CD14-positive monocyte (primary cell): ENCODE measurements around the gene DPYD. TPM values are rescaled to one million over a fixed set of nuclear protein-coding genes. Genes with fewer than 3 reads are reported as not detected.

Experiments
- DNase-seq, 3 donors: peaks; one replicate each; pipeline ENCODE4 v3.0.0-alpha.2; 2011 to 2022
- H2AFZ ChIP-seq: 2 replicates; pipeline ENCODE4 v1.6.0; 2012; ENCODE audit warnings: mild to moderate bottlenecking, low read depth, low read length, inconsistent platforms; ENCODE audit not compliant: insufficient read depth, poor library complexity, severe bottlenecking
- H3K27ac ChIP-seq, 2 donors: 1 replicate in 1 of 2; 2 replicates in 1 of 2; pipeline ENCODE4 v1.5.1; 2012 to 2013; ENCODE audit warnings: low read length in 2 of 2, control low read depth in 1 of 2, inconsistent platforms in 1 of 2, low read depth in 1 of 2, mild to moderate bottlenecking in 1 of 2
- H3K27me3 ChIP-seq, 2 donors: one replicate each; pipeline versions ENCODE4 v1.6.0 to v1.6.1; 2011 to 2013; ENCODE audit warnings: low read length in 2 of 2; ENCODE audit not compliant: control insufficient read depth in 2 of 2, insufficient read depth in 2 of 2
- H3K36me3 ChIP-seq, 2 donors: replicated peaks in 1 of 2; 1 replicate in 1 of 2; 2 replicates in 1 of 2; pipeline versions ENCODE4 v1.5.1 to v1.6.1; 2012 to 2013; ENCODE audit warnings: low read length in 2 of 2, control low read depth in 1 of 2, inconsistent platforms in 1 of 2, mild to moderate bottlenecking in 1 of 2; ENCODE audit not compliant: insufficient read depth in 2 of 2, control insufficient read depth in 1 of 2
- H3K4me1 ChIP-seq, 2 donors: 1 replicate in 1 of 2; 2 replicates in 1 of 2; pipeline versions ENCODE4 v1.5.1 to v1.6.1; 2012 to 2013; ENCODE audit warnings: low read length in 2 of 2, control low read depth in 1 of 2, inconsistent platforms in 1 of 2, mild to moderate bottlenecking in 1 of 2, moderate library complexity in 1 of 2; ENCODE audit not compliant: insufficient read depth in 2 of 2, control insufficient read depth in 1 of 2
- H3K4me2 ChIP-seq: replicated peaks from 2 replicates; pipeline ENCODE3; 2012; ENCODE audit warnings: low read length, moderate library complexity, mild to moderate bottlenecking; ENCODE audit not compliant: poor library complexity, severe bottlenecking; ENCODE audit errors: extremely low read depth
- H3K4me3 ChIP-seq, 3 experiments: fragments of 200-600 bp in 1 of 3; sonication (generic) in 1 of 3; replicated peaks in 1 of 3; 1 replicate in 2 of 3; 2 replicates in 1 of 3; pipeline ENCODE4 v1.5.1; 2011 to 2013; ENCODE audit warnings: low read length in 3 of 3, mild to moderate bottlenecking in 3 of 3, control low read depth in 2 of 3, low read depth in 2 of 3, inconsistent platforms in 1 of 3, moderate library complexity in 1 of 3
- H3K79me2 ChIP-seq: 2 replicates; pipeline ENCODE4 v1.6.0; 2012; ENCODE audit warnings: mild to moderate bottlenecking, control low read depth, inconsistent platforms, low read length, moderate library complexity; ENCODE audit not compliant: insufficient read depth
- H3K9ac ChIP-seq: 2 replicates; pipeline ENCODE4 v1.6.0; 2017; ENCODE audit warnings: low read length, mild to moderate bottlenecking; ENCODE audit not compliant: insufficient read depth, poor library complexity, severe bottlenecking
- H3K9me3 ChIP-seq, 2 donors: replicated peaks in 1 of 2; 1 replicate in 1 of 2; 2 replicates in 1 of 2; pipeline versions ENCODE4 v1.5.1 to v1.6.1; 2012 to 2013; ENCODE audit warnings: low read length in 2 of 2, control low read depth in 1 of 2; ENCODE audit not compliant: control insufficient read depth in 1 of 2, insufficient read depth in 1 of 2
- H4K20me1 ChIP-seq: 2 replicates; pipeline ENCODE4 v1.6.0; 2012; ENCODE audit warnings: mild to moderate bottlenecking, low read length, control low read depth, moderate library complexity; ENCODE audit not compliant: insufficient read depth
- H3K27ac Mint-ChIP-seq, 7 donors: one replicate each; pipeline ENCODE4 v1.8.0; 2020; ENCODE audit warnings: mild to moderate bottlenecking in 7 of 7, mixed read lengths in 7 of 7, moderate library complexity in 6 of 7, inconsistent platforms in 2 of 7
- H3K27me3 Mint-ChIP-seq, 3 donors: one replicate each; pipeline ENCODE4 v1.8.0; 2021 to 2022; ENCODE audit warnings: low read depth in 3 of 3, mild to moderate bottlenecking in 3 of 3, mixed read lengths in 3 of 3, moderate library complexity in 3 of 3, inconsistent platforms in 1 of 3
- H3K36me3 Mint-ChIP-seq, 2 donors: one replicate each; pipeline ENCODE4 v1.8.0; 2020; ENCODE audit warnings: mixed read lengths in 2 of 2, inconsistent platforms in 1 of 2, mild to moderate bottlenecking in 1 of 2
- H3K4me1 Mint-ChIP-seq: one replicate; pipeline ENCODE4 v1.8.0; 2020; ENCODE audit warnings: mild to moderate bottlenecking, mixed read lengths
- H3K4me3 Mint-ChIP-seq, 2 donors: one replicate each; pipeline ENCODE4 v1.8.0; 2020; ENCODE audit warnings: mild to moderate bottlenecking in 2 of 2, mixed read lengths in 2 of 2, moderate library complexity in 1 of 2
- H3K9me3 Mint-ChIP-seq, 7 donors: one replicate each; pipeline ENCODE4 v1.8.0; 2020 to 2022; ENCODE audit warnings: mixed read lengths in 7 of 7, mild to moderate bottlenecking in 6 of 7, moderate library complexity in 6 of 7, inconsistent platforms in 2 of 7
- CTCF ChIP-seq: fragments of 200-600 bp; IDR thresholded peaks from one replicate; pipeline ENCODE4 v1.8.0; 2022; ENCODE audit warnings: antibody characterized with exemption, mild to moderate bottlenecking
- WGBS: methylation state at CpG from one replicate; pipeline ENCODE4 v1.1.5; 2013; ENCODE audit warnings: missing lambda C conversion rate; ENCODE audit not compliant: insufficient coverage; 5-methylcytosine and 5-hydroxymethylcytosine counted together
- intact Hi-C, 2 donors: fragments of 100-400 bp; cut with micrococcal nuclease; formaldehyde crosslinking; loops; one replicate each; pipeline versions ENCODE4 v1.15.0 to v1.15.1; 2023
- polyA plus RNA-seq, 3 donors: library from polyadenylated mRNA; depleted of rRNA in 1 of 3; unstranded in 2 of 3; stranded (reverse) in 1 of 3; fragments of 300-500 nt in 2 of 3; fragments of >200 nt in 1 of 3; fragmentation: Illumina TruSeq in 2 of 3; gene quantifications; 1 replicate in 2 of 3; 2 replicates in 1 of 3; pipeline ENCODE4 v1.2.3, GENCODE V29; 2012 to 2021

The DPYD gene
- polyA plus RNA-seq, 3 donors = 87.6 to 171 (median 144) TPM

- no CpG with 5 or more reads among the region's 1 CpG for WGBS
- H3K4me1 ChIP-seq = no peaks in the 10 kb centered on the region
- no peak for DNase-seq
- H3K79me2 ChIP-seq = no peaks in the 10 kb centered on the region
- Mint-ChIP-seq H3K9me3 (peaks cover 0 to 9% (median 2%) of the 10 kb centered on the region in 7 donors), H3K27me3 (no peaks in the 10 kb centered on the region), H3K4me3 (no peak overlapping the region), H3K36me3 (peaks cover 40 to 44% of the 10 kb centered on the region in 2 donors), H3K27ac (peak overlapping the region in 1 of 7 donors; percentile 33), H3K4me1 (peaks cover 2% of the 10 kb centered on the region)
- H4K20me1 ChIP-seq = peaks cover 30% of the 10 kb centered on the region
- no peak overlapping the region for H3K4me3 ChIP-seq
- intact Hi-C loops = no loop called here
- peaks cover 22 to 30% of the 10 kb centered on the region in 2 donors for H3K36me3 ChIP-seq
- no peak overlapping the region for H3K27ac ChIP-seq
- no peak overlapping the region for H3K4me2 ChIP-seq
- no peak overlapping the region for H2AFZ ChIP-seq
- H3K9ac ChIP-seq = no peak overlapping the region
- no peak for TF ChIP-seq CTCF
- no peaks in the 10 kb centered on the region for H3K9me3 ChIP-seq
- H3K27me3 ChIP-seq = no peaks in the 10 kb centered on the region
These were observed 723.9 kb downstream of the DPYD start for GRCh38 chr1:97196825-97197516.

DNA sequence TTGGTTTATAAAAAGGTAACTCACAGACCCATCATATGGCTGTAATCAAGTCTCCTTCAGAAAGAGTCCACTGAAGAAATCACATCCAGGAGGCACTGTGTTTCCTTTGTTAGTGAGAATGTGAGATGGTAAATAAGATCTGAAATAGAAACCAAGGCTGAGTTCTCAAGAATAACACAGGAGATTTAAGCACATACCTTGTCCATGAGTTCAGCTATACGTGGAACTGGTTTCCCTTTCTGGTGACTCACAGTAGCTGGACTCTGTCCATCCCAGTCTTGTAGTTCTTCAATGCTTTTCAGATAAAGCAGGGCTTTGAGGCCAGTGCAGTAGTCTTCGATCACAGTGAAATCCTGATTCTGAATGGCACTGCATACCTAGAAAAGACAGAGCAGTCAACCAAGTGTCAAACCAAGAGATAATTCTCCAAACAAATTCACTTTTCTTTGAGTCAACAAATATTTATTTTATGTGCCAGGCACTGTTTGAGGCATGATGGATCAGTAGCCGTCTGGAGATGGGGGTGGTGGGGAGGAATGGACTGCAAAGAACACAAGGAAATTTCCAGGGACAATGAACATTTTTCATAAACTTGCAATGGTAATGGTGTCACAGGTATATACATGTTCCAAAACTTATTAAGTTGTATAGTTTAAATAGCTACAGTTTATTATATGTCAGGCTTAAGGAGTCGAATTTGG, 727.8 kb downstream of the DPYD start:
- Histone ChIP-seq H4K20me1 (peaks cover 25% of the 10 kb centered on the region), H2AFZ (no peak overlapping the region), H3K4me3 (no peak overlapping the region), H3K9me3 (no peaks in the 10 kb centered on the region), H3K9ac (no peak overlapping the region), H3K4me1 (no peaks in the 10 kb centered on the region), H3K4me2 (no peak overlapping the region), H3K79me2 (no peaks in the 10 kb centered on the region), H3K27me3 (no peaks in the 10 kb centered on the region), H3K27ac (peak overlapping the region in 1 of 2 donors; percentile 12), H3K36me3 (peaks cover 54 to 69% of the 10 kb centered on the region in 2 donors)
- Mint-ChIP-seq H3K36me3 (peaks cover 70 to 75% of the 10 kb centered on the region in 2 donors), H3K9me3 (peaks cover 0 to 9% (median 2%) of the 10 kb centered on the region in 7 donors), H3K4me1 (no peaks in the 10 kb centered on the region), H3K4me3 (no peak overlapping the region), H3K27ac (no peak overlapping the region), H3K27me3 (no peaks in the 10 kb centered on the region)
- WGBS = 96% methylated on average over 3 of the region's 4 CpGs
- no peak for TF ChIP-seq CTCF
- no peak for DNase-seq
- intact Hi-C loops = no loop called here
